Left lobe of liver (tissue), 2 donors: ENCODE results near the gene HAGH. TPM values are rescaled to one million over a fixed set of nuclear protein-coding genes. Genes with fewer than 3 reads are reported as not detected.

Experiments
- ATAC-seq: fragments of 200-7000 bp; cut with Tn5 transposase; one replicate; pipeline ENCODE4 v1.9.1; 2020; ENCODE audit warnings: mild to moderate bottlenecking, moderate library complexity
- DNase-seq: peaks from one replicate; pipeline ENCODE4 v3.0.0-alpha.2; 2020; ENCODE audit warnings: low spot score
- total RNA-seq: library from RNA; stranded (reverse); gene quantifications from one replicate; pipeline ENCODE4 v1.2.1, GENCODE V29; 2021
- donor health status: DM: no; HTN: no; CAD: no; lungs with moderate emphysema.
- donor health status: DM: no; HTN: yes; CAD: no.

The HAGH gene
- total RNA-seq, 1 donor from 2014 or later = 176 TPM

GRCh38 chr16:1765826-1766225 lies 60.8 kb downstream of the HAGH start:
- DNase-seq = no peak

DNA sequence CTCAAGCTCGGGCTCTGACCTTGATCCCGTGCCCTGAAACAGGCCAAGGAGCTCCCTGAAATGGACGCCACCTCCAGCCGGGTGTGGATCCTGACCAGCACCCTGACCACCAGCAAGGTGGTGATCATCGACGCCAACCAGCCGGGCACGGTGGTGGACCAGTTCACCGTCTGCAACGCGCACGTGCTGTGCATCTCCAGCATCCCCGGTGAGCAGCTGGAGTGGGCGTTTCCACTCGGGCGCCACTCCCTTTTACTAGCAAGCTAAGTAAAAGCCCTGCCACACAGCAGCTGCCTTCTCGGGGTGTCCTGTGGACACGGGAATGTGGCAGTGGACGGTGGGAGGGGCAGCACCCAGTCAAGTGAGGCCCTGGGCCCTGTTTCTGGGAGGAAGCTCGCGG lies 61.7 kb downstream of the HAGH start:
- ATAC-seq (no peak), DNase-seq (no peak)

More at GRCh38 chr16:1765826-1766225, 60.8 kb downstream of the HAGH start:
- ATAC-seq = no peak

- no peak for DNase-seq
- no peak for ATAC-seq
These were observed 62.8 kb downstream of the HAGH start for GRCh38 chr16:1763521-1764511.

DNA sequence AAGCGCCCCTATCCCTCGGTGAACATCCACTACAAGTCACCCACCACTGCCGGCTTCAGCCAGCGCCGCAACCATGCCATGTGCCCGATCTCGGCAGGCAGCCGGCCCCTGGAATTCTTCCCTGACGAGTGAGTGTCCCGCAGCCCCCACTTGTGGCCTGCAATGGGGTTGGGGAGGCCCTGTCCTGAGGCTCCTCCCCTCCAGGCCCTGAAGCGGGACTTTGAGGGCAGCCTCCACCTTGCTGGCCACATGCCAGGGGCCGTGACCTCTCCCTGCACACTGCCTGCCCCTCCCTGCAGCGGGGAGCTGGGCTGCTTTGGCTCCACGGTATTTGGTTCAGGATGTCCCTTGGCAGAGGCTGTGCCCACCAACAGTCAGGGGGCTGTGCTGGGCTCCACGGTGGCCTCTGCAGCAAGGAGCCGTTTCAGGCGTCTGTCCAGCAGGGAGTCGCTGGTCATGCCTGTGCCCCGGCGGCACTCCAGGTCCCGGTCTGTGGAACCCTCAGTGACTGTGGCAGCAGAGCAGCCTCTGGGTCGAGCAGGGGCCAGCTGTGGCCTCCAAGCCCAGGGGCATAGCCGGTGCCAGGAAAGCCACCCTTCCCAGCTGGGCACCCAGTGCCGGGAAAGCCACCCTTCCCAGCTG lies 63.6 kb downstream of the HAGH start:
- DNase-seq = no peak
- ATAC-seq = peak; percentile 3

DNA sequence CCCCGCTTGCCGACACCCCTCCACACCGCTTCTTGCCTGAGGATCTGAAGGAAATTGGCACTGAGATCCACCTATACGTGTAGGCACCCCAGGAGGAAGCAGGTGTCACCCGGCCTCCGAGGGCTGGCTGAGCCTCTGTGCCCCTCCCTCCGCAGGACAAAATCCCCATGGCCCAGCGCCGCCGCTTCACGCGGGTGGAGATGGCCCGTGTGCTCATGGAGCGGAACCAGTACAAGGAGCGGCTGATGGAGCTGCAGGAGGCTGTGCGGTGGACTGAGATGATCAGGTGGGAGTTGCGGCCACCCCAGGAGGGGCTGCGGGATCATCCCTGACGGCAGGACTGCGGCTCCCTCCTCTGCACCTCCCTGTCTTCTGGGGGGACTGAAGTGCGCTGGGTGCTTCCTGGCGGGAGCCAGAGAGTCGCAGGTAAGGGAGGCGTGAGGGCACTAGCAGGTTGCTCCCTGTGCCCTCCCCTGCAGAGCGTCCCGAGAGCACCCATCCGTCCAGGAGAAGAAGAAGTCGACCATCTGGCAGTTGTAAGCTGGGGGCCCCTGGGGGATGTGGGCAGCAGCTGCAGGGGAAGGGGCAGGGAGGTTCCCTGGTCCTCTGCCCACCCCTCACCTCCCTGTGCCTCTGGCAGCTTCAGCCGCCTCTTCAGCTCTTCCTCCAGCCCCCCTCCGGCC lies 64.3 kb downstream of the HAGH start:
- DNase-seq (no peak), ATAC-seq (no peak)

- no peak for DNase-seq
- ATAC-seq = no peak
These were observed 64.9 kb downstream of the HAGH start for GRCh38 chr16:1761751-1762150.

GRCh38 chr16:1760911-1761310 lies 65.7 kb downstream of the HAGH start:
- ATAC-seq (no peak), DNase-seq (no peak)

GRCh38 chr16:1759511-1759910 lies 67.1 kb downstream of the HAGH start:
- ATAC-seq (no peak), DNase-seq (no peak)

DNA sequence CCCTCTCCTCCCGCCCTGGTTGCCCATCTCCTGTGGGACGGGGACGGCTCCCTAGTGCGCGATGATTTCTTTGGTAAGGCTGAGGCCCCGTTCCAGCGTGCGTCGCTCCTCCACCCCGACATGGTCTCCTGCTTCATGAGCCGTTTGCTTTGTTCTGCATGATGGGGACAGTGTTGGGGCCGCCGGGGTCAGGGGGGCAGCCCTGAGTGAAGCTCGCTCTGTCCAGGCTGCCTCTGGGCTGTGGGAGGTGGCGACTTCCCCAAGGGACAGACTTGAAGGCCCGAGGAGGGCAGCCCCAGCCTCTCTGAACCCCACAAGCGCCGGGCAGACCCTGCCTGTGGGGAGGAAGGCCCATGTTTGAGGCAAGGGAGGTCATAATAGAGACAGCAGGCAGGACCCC lies 67.7 kb downstream of the HAGH start:
- DNase-seq = no peak

DNA sequence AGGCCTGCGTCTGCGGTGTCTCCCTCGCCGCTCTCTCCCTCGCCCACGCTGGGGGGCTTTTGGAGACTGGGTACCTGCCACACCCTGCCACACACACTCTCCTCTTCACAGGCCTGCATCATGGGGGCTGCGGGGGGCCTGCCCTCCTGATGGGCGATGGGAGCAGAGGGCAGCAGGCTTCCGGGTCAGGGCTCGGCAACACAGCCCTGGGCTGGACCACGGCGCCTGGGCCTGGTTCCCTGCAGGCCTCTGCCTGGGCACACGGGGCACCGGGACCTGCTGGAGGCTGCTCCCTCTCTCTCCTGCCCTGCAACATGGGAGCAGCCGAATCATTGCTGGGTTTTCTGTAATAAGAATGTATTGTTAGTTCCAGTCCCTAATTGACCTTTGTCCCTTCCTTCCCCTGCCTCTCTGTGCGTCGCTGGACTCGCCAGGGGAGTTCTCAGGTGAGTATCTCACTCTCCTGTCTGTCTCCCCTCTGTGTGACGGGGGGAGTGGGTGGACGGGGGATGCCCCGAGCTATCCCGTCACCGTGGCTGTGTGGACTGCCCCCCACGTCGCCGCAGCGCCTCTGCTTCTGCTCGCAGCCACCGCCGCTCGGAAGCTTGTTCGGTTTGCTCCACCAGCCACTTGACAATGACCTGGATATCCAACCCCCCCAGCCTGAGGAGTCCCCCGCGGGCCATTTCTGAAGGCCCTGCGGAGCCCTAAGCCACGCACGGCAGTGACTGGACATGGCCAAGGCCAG lies 68.7 kb downstream of the HAGH start:
- DNase-seq (no peak), ATAC-seq (no peak)

More for the DNA sequence above, 67.7 kb downstream of the HAGH start:
- no peak for ATAC-seq

Other genes with a start within 250 kb of the HAGH start
- 5.8 TPM for gene IFT140, start 214.8 kb downstream of the HAGH start, total RNA-seq
- gene CRAMP1, start 214.5 kb downstream of the HAGH start, total RNA-seq = 6.9 TPM
- 33.1 TPM for gene JPT2, start 148.5 kb downstream of the HAGH start, total RNA-seq
- gene MAPK8IP3, start 120.6 kb downstream of the HAGH start, total RNA-seq = 30.6 TPM
- gene NME3, start 55.3 kb downstream of the HAGH start, total RNA-seq = 30.9 TPM
- gene EME2, start 54.0 kb downstream of the HAGH start, total RNA-seq = 6.8 TPM
- 61.4 TPM for gene MRPS34, start 53.7 kb downstream of the HAGH start, total RNA-seq
- 49.1 TPM for gene SPSB3, start 44.3 kb downstream of the HAGH start, total RNA-seq
- 37.9 TPM for gene NUBP2, start 43.9 kb downstream of the HAGH start, total RNA-seq
- gene IGFALS, start 33.1 kb downstream of the HAGH start, total RNA-seq = 93.9 TPM
- gene FAHD1, start 381 bp upstream of the HAGH start, total RNA-seq = 53.4 TPM
- gene MEIOB, start 45.3 kb upstream of the HAGH start, total RNA-seq = 0.20 TPM
- gene HS3ST6, start 91.6 kb upstream of the HAGH start, total RNA-seq = not detected
- gene MSRB1, start 116.4 kb upstream of the HAGH start, total RNA-seq = 124 TPM
- not detected for gene RPL3L, start 127.9 kb upstream of the HAGH start, total RNA-seq
- 88.6 TPM for gene NDUFB10, start 132.7 kb upstream of the HAGH start, total RNA-seq
- 545 TPM for gene RPS2, start 138.0 kb upstream of the HAGH start, total RNA-seq
- not detected for gene RNF151, start 140.0 kb upstream of the HAGH start, total RNA-seq
- gene TBL3, start 145.2 kb upstream of the HAGH start, total RNA-seq = 18.6 TPM
- 1.7 TPM for gene NOXO1, start 154.6 kb upstream of the HAGH start, total RNA-seq
- 20.3 TPM for gene GFER, start 157.4 kb upstream of the HAGH start, total RNA-seq
- gene SYNGR3, start 163.1 kb upstream of the HAGH start, total RNA-seq = 0.30 TPM
- gene ZNF598, start 183.0 kb upstream of the HAGH start, total RNA-seq = 29.9 TPM
- gene NPW, start 193.0 kb upstream of the HAGH start, total RNA-seq = 8.5 TPM
- 334 TPM for gene NHERF2, start 200.1 kb upstream of the HAGH start, total RNA-seq
- 109 TPM for gene NTHL1, start 221.0 kb upstream of the HAGH start, total RNA-seq
- 117 TPM for gene TSC2, start 221.2 kb upstream of the HAGH start, total RNA-seq